ENCODE data around the gene CIPC. TPM values are rescaled to one million over a fixed set of nuclear protein-coding genes. Genes with fewer than 3 reads are reported as not detected.
A peak's percentile ranks its signal among the peaks of the same experiment; 100 is the strongest.

Gene CIPC
- total RNA-seq, 1 experiment from 2014 or later = 50.9 TPM

GRCh38 chr14:77114609-77115008, 16.6 kb downstream of the CIPC start:
- in situ Hi-C loops (cut with HindIII; ENCODE audit: low pct_unique_long_range_greater_than_20kb, low sequenced_read_pairs) = no loop called here
- no peak for DNase-seq (ENCODE audit: low read depth, low spot score)

DNA sequence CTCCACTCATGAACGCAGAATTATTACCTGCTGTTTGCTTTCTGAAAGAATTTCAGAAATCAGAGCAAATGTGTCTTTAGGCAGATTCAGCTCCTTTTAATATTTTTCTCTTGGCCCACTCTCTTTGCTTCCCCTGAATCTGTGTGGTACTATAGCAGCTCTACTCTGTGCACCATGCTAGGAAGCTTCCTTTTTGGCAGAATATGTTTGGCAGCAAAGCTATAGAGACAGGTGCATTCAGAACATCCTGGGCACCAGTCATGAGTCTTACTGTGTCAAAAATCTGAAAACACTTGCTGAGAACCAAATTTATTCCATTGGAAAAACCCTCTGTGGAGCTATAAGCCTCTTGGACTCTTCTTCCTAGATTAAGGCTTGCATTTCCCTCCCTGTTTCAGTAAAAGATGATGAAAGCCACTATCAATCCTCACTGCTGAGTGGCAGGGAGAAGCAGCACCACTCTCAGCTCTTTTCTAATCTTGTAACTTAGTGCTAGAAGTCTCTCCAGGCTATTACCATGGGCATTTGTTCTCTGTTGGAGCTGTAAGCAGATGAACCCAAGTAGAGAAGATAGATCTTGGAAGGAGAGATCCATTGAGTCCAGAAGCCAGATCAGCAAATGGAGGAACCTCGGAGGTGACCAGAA, 18.2 kb downstream of the CIPC start:
- in situ Hi-C loops (cut with HindIII; ENCODE audit: low pct_unique_long_range_greater_than_20kb, low sequenced_read_pairs) = no loop called here
- no peak for DNase-seq (ENCODE audit: low read depth, low spot score)

- DNase-seq (ENCODE audit: low read depth, low spot score) = no peak
- in situ Hi-C loops (cut with HindIII; ENCODE audit: low pct_unique_long_range_greater_than_20kb, low sequenced_read_pairs) = no loop called here
Measured at GRCh38 chr14:77119851-77120250, 21.8 kb downstream of the CIPC start.

GRCh38 chr14:77120771-77121743, 23.0 kb downstream of the CIPC start:
- DNase-seq (ENCODE audit: low read depth, low spot score) = no peak
- in situ Hi-C loops (cut with HindIII; ENCODE audit: low pct_unique_long_range_greater_than_20kb, low sequenced_read_pairs) = no loop called here

- in situ Hi-C loops (cut with HindIII; ENCODE audit: low pct_unique_long_range_greater_than_20kb, low sequenced_read_pairs) = no loop called here
- DNase-seq (ENCODE audit: low read depth, low spot score) = no peak
Measured at GRCh38 chr14:77122526-77123125, 24.6 kb downstream of the CIPC start.

DNA sequence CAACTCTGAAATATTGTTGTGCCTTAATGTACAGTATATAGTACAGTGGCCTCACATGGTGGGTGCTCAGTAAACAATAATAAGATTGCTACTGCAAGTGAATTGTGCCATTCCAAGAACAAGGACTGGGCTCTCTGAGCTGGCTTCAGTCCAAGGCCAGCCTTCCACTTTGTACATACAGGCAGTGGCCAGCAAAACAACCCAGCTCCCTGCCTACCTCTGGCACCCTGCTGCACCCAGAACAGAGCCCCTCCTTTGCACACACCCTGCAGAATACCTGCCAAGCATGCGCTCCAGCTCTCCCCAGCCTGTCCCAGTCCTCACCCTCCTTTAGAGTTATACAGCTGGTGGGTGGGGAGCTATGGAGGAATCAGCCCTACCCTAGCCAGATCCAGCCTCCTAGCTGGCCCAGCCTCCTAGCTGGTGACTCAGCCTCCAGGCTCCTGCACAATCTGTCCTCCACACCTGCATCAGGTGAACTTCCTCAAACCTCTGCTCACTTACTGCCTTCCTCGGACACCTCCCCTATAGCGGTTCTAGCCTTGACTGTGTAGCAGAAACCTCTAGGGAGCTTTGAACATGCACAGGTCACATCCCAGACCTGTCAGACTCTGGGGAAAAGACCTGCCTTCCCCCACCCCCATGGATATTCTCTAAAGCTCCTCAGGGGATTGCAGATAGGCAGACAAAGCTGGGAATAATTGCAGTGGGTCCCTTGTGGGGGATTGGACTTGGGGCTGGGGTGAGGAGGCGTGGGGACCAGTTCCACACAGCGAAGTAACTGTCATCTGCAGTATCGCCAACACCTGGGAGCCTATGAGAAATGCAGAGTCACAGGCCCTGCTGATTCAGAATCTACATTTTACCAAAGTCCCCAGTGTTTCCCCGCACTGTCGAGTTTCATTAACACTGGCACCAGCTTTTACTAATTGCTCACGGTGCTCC, 25.6 kb downstream of the CIPC start:
- DNase-seq (ENCODE audit: low read depth, low spot score) = no peak
- in situ Hi-C loops (cut with HindIII; ENCODE audit: low pct_unique_long_range_greater_than_20kb, low sequenced_read_pairs) = no loop called here

DNA sequence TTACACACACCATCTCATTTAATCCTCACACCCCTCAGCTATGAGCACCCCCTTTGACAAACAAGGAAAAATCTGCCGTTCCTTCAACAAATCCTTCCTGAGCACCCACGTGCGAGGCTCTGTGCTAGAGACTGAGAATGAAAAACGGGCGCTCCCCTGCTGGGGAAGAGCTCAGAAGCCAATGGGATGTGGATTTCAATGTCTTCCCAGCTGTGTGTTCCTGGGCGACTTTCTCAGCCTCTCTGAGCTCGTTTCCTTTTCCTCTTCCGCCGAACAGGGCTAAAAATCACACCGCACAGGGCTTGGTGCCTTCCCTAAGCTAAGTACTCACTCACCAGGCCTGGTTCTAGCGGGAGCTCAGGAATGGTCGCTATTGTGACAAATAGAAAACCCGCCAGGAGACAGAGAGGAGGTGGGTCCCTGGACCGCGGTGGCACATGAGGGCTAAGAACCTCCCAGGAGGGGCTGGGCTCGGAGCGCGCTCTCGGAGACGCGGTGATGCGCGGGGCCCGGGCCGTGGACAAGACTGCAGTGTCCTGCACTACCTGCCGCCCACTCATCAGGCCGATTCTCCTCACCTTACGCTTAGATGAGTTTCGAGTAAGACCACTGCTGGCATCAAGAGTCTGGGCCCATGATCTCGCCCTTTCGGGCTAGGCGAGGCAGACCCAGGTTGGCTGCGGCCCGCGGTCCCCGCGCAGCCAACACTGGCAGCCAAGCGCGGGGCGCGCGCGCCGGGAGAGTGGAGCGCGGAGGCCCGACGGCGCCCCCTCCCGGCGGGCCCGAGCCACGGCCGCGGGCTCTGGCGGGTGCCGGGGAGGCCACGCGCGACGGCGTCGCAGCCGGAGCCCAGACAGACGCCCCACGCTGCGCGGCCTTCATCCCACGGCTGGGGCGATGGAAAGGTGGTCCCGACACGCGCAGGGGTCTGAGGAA, 26.6 kb downstream of the CIPC start:
- peak; percentile 30 for DNase-seq (ENCODE audit: low read depth, low spot score)
- in situ Hi-C loops (cut with HindIII; ENCODE audit: low pct_unique_long_range_greater_than_20kb, low sequenced_read_pairs) = no loop called here

DNA sequence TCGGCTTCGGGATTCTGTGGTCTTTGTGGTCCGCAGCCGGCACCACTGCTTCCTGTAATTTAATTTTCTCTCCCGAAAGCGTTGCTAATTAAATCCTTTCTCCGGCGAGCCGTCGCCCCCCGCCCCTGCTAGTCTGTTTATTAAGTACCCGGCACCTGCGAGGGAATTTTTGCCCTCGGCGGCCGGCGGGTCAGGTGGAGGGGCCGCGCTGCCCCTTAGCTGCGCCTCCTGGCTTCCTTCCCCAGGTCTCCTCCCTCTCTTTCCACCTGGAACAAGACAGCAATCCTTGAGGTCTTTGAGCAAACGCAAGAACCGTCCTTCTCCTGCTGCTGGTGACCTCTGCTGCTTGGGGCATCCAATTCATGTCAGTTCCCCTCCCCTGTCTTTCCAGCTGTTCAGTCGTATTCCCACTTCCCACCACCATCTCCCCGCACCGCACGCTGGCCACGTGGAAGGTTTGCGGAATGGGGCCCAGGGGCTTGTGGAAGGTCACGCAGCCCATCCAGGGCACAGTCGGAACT, 27.3 kb downstream of the CIPC start:
- DNase-seq (ENCODE audit: low read depth, low spot score) = no peak
- in situ Hi-C loops (cut with HindIII; ENCODE audit: low pct_unique_long_range_greater_than_20kb, low sequenced_read_pairs) = no loop called here

- in situ Hi-C loops (cut with HindIII; ENCODE audit: low pct_unique_long_range_greater_than_20kb, low sequenced_read_pairs) = no loop called here
- DNase-seq (ENCODE audit: low read depth, low spot score) = no peak
Measured at GRCh38 chr14:77125823-77126325, 27.8 kb downstream of the CIPC start.

GRCh38 chr14:77126461-77126990, 28.5 kb downstream of the CIPC start:
- in situ Hi-C loops (cut with HindIII; ENCODE audit: low pct_unique_long_range_greater_than_20kb, low sequenced_read_pairs) = no loop called here

DNA sequence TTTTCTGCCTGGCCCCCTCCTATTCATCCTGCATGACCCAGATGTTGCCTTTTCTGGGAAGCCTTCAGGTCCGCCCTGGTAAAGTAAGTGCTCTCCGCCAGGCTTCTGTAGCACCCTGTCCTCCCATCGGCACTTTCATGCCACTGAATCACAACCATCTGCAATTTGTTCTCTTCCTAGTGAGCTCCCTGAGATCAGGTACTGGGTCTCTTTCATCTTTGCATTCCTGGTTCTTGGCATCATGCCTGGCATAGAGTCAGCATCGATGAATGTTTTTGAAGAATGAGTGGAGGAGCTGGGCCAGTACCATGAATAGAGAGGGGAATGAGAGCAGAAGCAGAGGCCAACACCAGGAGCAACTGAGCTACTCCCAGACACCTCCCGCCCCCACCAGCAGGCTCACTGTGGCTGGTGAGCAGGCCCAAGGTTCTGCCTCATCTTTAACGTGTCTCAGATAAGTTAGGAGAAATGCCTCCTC, 30.4 kb downstream of the CIPC start:
- no peak for DNase-seq (ENCODE audit: low read depth, low spot score)

More at GRCh38 chr14:77126461-77126990, 28.5 kb downstream of the CIPC start:
- DNase-seq (ENCODE audit: low read depth, low spot score) = no peak

GRCh38 chr14:77130386-77130785, 32.3 kb downstream of the CIPC start:
- DNase-seq (ENCODE audit: low read depth, low spot score) = no peak
- in situ Hi-C loops (cut with HindIII; ENCODE audit: low pct_unique_long_range_greater_than_20kb, low sequenced_read_pairs) = no loop called here

More for the DNA sequence above, 30.4 kb downstream of the CIPC start:
- in situ Hi-C loops (cut with HindIII; ENCODE audit: low pct_unique_long_range_greater_than_20kb, low sequenced_read_pairs) = no loop called here

GRCh38 chr14:77131206-77131605, 33.1 kb downstream of the CIPC start:
- no peak for DNase-seq (ENCODE audit: low read depth, low spot score)
- in situ Hi-C loops (cut with HindIII; ENCODE audit: low pct_unique_long_range_greater_than_20kb, low sequenced_read_pairs) = no loop called here

- DNase-seq (ENCODE audit: low read depth, low spot score) = no peak
- in situ Hi-C loops (cut with HindIII; ENCODE audit: low pct_unique_long_range_greater_than_20kb, low sequenced_read_pairs) = no loop called here
Measured at GRCh38 chr14:77131871-77132486, 33.9 kb downstream of the CIPC start.

GRCh38 chr14:77133720-77134338, 35.8 kb downstream of the CIPC start:
- DNase-seq (ENCODE audit: low read depth, low spot score) = peak; percentile 44
- in situ Hi-C loops (cut with HindIII; ENCODE audit: low pct_unique_long_range_greater_than_20kb, low sequenced_read_pairs) = no loop called here

Data from SK-MEL-5 (cell line).